GM19397 (cell line): ENCODE measurements around the gene MAP1A.
"Not testable (repeated sequence)": the region's sequence is repeated elsewhere in the genome, so short reads cannot be mapped to it uniquely, and the experiment has no call there.

ENCODE experiments used
- ATAC-seq: cut with Tn5 transposase; IDR thresholded peaks from one replicate; pipeline ENCODE4 v1.9.1; 2021; ENCODE audit warnings: mild to moderate bottlenecking, moderate library complexity; ENCODE audit not compliant: unreplicated experiment

Gene MAP1A

DNA sequence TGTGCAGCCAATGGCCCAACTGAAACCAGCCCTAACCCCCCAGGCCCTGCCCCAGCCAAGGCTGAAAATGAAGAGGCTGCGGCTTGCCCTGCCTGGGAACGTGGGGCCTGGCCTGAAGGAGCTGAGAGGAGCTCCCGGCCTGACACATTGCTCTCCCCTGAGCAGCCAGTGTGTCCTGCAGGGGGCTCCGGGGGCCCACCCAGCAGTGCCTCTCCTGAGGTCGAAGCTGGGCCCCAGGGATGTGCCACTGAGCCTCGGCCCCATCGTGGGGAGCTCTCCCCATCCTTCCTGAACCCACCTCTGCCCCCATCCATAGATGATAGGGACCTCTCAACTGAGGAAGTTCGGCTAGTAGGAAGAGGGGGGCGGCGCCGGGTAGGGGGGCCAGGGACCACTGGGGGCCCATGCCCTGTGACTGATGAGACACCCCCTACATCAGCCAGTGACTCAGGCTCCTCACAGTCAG, 11.2 kb downstream of the MAP1A start:
- ATAC-seq, result no peak

DNA sequence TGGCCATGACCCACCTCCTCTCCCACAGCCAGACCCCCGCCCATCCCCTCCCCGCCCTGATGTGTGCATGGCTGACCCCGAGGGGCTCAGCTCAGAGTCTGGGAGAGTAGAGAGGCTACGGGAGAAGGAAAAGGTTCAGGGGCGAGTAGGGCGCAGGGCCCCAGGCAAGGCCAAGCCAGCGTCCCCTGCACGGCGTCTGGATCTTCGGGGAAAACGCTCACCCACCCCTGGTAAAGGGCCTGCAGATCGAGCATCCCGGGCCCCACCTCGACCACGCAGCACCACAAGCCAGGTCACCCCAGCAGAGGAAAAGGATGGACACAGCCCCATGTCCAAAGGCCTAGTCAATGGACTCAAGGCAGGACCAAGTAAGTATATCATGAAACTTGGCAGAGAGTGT, 11.7 kb downstream of the MAP1A start:
- ATAC-seq, result no peak

DNA sequence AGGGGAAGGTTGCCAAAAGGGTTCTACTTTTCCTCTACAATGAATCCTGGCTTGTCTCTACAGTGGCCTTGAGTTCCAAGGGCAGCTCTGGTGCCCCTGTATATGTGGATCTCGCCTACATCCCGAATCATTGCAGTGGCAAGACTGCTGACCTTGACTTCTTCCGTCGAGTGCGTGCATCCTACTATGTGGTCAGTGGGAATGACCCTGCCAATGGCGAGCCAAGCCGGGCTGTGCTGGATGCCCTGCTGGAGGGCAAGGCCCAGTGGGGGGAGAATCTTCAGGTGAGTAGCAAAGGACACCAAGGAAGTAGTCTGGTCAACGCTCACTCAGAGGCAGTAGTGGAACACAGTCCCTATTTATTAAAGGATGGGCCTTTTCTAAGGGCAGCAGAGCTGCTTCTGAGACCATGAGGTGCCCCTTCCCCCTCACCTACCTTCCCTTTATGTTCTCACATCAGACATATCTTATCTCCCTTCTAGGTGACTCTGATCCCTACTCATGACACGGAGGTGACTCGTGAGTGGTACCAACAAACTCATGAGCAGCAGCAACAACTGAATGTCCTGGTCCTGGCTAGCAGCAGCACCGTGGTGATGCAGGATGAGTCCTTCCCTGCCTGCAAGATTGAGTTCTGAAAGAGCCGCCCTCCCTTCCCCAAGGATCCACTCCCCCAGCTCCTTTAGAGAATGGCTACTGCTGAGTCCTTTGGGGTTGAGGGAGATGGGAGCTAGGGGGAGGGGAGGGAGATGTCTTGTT, 12.4 kb downstream of the MAP1A start:
- ATAC-seq, result no peak

DNA sequence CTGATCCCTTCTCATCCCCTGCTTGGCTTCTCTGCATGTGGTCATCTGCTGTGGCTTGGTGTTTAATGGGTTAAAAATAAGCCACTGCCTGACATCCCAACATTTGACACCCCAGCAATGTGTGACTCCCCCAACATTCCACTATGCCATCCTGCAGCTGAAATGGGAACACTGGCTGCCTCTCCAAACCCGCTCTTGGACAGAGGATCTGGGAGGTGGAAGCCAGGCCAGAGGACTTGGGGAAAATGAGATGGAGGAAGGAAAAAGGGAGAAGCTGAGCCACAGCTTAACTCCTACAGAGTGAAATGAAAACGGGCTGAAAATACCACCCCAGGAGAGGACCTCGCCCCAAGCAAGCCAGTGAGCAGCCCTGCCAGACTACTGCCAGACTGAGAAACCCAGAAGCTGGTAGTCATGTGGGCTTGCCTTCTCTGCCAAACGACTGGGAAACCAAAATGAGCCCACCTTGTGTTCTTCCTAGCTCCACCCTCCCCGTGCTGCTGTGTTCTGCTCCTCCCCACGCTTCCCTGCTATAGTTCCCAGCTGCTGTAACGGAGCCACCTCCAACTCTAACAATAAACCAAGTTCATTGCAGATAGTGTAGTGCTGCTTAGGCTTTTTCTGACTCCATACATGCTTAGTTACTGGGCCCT, 13.7 kb downstream of the MAP1A start:
- ATAC-seq, result no peak

DNA sequence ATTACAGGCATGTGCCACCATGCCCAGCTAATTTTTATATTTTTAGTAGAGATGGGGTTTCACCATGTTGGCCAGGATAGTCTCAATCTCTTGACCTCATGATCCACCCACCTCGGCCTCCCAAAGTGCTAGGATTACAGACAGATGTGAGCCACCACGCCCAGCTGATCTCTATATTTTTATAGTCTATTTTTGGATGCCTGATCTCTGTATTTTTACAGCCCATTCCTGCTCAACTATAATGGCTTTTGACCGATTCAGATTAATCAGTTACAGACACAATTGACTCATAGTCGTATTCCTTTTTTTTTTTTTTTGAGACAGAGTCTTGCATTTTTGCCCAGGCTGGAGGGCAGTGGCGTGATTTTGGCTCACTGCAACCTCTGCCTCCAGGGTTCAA, 15.4 kb downstream of the MAP1A start:
- ATAC-seq, result not testable (repeated sequence)

DNA sequence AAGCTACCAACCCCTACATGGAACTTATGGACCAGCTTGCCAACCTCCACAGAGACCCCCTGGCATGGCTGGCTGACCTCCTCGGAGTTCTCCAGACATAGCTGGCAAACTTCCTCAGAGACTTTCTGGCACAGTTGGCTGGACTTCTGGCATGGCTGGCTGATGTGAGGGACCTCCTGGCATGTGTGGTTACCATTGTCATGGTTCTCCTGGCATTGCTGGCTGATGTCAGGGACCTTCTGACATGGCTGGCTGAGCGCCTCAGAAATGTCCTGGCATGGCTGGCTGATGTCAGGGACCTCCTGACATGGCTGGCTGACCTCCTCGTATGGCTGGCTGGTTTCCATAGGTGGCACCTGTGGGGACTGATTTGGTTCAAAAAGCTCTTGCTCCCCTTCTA, 17.5 kb downstream of the MAP1A start:
- no peak for ATAC-seq

DNA sequence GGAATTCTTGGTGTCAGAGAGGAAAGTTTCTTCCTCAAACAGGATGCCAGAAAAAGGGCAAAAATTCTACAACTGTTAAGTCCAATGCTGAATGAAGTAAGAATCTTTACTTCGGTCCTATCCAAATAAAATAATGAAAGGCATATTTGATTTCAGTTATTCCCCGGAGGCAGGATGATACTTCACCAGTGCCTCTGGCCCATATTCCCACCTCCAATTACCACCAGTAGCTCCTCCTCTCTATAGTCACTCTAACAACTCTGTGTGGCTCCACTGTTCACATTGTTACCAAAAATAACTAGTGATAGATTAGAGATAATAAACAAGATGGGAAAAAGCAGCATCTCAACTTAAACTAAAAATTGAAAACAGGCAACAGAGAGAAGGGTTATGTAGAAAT, 20.7 kb downstream of the MAP1A start:
- no peak for ATAC-seq

DNA sequence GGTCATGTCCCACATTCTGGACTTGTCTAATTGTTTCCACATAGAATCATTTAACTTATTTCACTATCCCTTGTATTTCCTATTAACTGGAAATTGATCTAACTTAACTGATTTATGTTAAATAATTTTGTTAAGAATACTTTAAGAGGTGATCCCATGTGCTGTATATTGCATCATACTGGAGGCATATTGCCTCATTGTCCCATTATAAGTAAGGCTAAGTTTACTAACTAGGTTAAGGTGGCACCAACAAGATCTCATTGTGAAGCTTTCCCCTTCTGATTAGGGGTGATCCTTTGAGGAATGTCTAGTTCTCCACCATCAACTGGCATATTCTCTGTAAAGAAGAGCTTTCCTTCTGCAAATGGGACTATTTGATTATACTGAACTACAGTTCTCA, 24.4 kb downstream of the MAP1A start:
- no peak for ATAC-seq

DNA sequence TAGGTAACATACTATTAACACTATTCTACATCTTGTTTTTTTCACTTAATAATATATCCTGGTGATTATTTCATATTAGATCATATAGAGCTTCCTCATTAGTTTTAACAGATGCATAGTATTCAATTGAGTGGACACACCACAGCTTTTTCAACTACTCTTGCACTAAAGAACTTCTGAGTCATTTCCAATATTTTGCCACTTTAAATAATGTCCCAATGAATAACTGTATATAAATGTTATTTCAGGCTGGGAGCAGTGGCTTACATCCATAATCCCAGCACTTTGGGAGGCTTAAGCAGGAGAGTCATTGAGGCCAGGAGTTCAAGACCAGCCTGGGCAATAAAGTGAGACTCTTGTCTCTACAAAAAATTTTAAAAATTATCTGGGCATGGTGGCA, 26.9 kb downstream of the MAP1A start:
- ATAC-seq, result no peak

DNA sequence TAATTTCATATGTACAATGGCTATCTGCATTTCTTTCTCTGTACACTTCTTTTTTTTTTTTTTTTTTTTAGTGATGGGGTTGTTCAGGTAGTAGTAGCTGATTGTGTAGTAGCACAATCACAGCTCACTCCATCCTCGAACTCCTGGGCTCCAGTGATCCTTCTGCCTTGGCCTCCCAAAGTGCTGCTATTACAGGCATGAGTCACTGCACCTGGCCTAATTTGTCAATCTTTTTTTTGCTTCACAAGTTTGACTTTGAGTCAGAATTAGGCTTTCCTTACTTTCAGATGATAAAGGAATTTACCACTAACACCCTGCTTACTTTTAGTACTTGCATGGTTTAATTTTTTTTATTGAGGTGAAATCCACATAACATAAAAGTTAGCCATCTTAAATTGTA, 28.0 kb downstream of the MAP1A start:
- ATAC-seq, result no peak

DNA sequence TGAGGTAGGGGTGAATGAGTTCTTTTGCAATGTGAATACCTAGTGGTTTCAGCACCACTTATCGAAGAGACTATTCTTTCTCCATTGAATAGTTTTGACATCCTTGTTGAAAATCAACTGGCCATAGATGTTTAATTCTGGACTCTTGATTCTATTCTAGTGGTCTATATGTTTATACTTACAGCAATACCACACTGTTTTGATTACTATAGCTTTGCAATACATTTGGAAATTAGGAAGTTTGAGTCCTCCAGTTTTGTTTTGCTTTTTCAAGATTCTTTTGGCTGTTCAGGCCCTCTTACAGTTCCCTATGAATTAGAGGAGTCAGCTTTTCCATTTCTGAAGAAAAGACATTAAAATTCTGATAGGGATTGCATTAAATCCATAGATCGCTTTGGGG, 30.1 kb downstream of the MAP1A start:
- no peak for ATAC-seq

DNA sequence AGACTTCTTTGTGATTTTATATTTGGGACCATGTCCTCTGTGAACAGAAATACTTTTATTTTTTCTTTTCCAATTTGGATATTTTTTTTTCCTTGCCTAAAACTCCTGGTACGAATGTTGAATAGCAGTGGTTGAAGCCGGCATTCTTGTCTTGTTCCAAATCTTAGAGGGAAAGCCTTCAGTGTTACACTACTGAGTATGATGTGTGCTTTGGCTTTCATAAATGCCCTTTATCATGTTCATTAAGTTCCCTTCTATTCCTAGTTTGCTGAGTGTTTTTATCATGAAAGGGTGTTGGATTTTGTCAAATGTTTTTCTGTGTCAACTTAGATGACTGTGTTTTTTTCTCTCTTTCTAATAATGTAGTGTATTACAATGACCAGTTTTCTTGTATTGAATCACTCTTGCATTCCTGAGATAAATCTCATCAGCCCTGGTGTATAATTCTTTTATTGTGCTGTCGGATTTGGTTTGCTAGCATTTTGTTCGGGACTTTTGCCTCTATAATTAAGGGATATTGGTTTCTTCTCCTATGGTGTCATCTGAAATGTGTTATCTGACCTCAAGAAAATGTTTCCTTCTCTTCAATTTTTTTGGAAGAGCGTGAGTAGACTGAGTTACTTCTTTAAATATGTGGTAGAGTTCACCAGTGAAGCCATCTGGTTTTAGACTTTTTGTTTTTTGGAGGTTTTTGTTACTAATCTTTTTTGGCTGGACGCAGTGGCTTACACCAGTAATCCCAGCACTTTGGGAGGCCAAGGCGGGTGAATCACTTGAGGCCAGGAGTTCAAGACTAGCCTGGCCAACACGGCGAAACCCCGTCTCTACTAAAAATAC, 33.3 kb downstream of the MAP1A start:
- ATAC-seq, result no peak

DNA sequence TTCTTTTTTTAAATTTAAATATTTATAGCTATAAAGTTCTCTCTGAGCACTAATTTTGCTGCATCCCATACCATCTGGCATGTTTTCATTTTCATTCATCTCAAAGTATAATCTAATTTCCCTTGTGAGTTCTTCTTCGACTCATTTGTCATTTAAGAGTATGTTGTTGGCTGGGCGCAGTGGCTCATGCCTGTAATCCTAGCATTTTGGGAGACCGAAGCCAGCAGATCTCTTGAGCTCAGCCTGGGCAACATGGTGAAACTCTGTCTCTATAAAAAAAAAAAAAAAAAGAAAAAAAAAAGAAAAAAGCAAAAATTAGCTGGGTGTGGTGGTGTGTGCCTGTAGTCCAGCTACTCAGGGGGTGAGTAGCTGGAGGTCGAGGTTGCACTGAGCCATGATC, 34.8 kb downstream of the MAP1A start:
- no peak for ATAC-seq

DNA sequence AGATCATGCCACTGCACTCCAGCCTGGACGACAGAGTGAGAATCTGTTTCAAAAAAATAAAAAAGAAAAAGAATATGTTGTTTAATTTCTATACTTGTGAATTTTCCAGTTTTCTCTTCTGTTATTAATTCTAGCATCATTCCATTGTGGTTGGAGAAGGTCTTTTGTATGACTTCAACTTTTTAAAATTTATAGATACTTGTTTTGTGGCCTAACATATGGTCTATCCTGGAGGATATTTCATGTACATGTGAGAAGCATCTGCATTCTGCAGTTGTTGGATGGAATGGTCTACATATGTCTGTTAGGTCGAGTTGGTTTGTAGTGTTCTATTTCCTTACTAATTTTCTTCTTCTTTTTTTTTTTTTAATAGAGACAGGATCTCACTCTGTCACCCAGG, 35.6 kb downstream of the MAP1A start:
- ATAC-seq, result no peak

DNA sequence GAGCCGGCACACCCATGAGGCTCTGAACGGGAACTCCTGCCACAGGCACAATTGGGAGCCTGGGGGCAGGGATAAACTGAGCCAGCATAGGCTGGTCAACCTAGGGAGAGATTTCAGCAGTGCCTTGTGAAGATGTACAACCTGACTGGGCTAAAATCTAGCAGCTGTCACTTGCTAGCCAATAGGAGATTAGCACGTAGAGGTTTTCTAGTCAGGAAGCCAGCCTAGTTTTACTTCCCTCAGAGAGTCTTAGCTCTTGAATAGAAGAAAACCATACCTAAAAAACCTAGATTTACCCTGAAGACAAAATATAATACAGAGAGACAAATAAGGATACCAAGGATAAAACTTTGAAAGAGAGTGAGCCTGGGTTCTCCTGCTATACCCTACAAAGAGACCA, 45.3 kb downstream of the MAP1A start:
- not testable (repeated sequence) for ATAC-seq

DNA sequence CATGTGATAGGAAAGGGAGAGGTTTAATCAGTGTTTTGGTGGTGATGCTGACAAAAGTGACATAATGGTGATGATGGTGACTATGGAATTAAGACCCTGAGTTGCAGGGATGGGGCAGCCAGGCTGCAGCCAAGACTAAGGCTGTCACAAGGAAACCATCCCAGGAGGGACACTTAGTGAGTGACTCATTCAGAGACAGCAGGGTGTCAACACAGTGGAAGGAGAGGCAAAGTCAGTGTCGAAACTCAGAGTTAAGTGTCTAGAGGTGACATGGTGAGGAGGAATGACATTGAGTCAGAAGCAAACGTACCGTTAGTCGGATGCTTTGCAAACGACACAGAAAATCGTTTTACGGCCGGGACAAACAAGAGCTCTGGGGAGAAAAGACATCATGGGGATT, 46.4 kb downstream of the MAP1A start:
- not testable (repeated sequence) for ATAC-seq

DNA sequence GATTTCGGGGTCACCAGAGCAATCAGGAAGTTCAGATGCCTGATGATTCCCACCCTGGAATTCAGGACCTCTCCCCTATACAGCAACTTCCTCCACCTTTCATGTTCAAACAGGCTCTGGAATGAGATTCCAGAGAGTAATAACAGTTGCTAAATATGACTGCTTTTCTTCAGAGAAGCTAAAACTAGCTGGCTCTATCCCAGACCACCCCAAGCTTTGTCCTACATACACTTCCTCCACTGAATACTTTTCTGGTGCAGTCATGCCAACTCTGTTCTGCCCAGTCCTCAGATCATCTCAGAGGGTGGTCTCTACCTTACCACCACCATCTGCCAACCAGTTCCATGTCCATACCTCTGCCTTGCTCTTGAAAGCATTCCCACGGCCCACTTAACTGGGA, 49.2 kb downstream of the MAP1A start:
- ATAC-seq, result not testable (repeated sequence)

DNA sequence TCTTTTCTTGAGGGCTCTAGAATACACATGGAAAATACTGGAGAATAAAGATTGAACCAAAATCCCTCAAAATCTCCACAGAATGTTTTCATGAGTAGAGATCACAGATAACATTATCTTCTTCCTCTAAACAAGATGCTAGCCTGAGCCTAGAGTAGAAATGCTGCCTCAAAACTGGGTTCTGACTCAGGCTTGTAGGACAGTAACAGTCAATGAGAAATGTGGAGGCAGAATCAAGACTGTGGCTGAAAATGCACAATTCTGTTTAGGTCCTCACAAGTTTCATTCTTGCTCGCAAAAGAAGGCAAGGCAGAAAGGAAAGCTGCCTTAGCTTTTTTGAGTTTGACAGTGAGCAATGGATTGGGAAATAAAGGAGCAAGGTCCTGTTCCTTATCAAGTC, 57.2 kb downstream of the MAP1A start:
- ATAC-seq, result not testable (repeated sequence)
